ENCODE data around the gene LRRN3.

LRRN3 gene

GRCh38 chr7:111172564-111173257 lies 81.8 kb downstream of the LRRN3 start:
- DNase-seq, result no peak

GRCh38 chr7:111173528-111173927 lies 82.6 kb downstream of the LRRN3 start:
- no peak for DNase-seq

- DNase-seq, result no peak
These were observed 83.1 kb downstream of the LRRN3 start for GRCh38 chr7:111173990-111174389.

- no peak for DNase-seq
These were observed 83.6 kb downstream of the LRRN3 start for GRCh38 chr7:111174510-111174909.
